Vagina (tissue), 2 donors: Measurements from ENCODE around the gene OSBPL8. TPM values are rescaled to one million over a fixed set of nuclear protein-coding genes. Genes with fewer than 3 reads are reported as not detected.

ENCODE experiments used
- DNase-seq, 2 donors: peaks; one replicate each; pipeline ENCODE4 v3.0.0-alpha.2; 2017; ENCODE audit errors: extremely low spot score in 2 of 2
- H3K27ac ChIP-seq: fragments of 200-600 bp; sonication (generic); one replicate; pipeline ENCODE4 v1.5.1; 2019
- H3K27me3 ChIP-seq: fragments of 200-600 bp; sonication (generic); one replicate; pipeline ENCODE4 v1.5.1; 2019
- H3K36me3 ChIP-seq, 2 donors: fragments of 200-600 bp; sonication (generic); one replicate each; pipeline ENCODE4 v1.5.1; 2017 to 2019
- H3K4me1 ChIP-seq: fragments of 200-600 bp; sonication (generic); one replicate; pipeline ENCODE4 v1.5.1; 2019
- H3K4me3 ChIP-seq, 2 donors: fragments of 200-600 bp; sonication (generic); 1 replicate in 1 of 2; 2 replicates in 1 of 2; pipeline ENCODE4 v1.5.1; 2016 to 2019
- H3K9me3 ChIP-seq: fragments of 200-600 bp; sonication (generic); one replicate; pipeline ENCODE4 v1.5.1; 2019
- POLR2A ChIP-seq, 2 donors: fragments of 450-650 bp; IDR thresholded peaks; one replicate each; pipeline ENCODE4 v1.6.1; 2017; ENCODE audit warnings: antibody characterized with exemption in 2 of 2, mild to moderate bottlenecking in 2 of 2, moderate library complexity in 2 of 2
- POLR2AphosphoS5 ChIP-seq, 2 donors: sonication (generic); formaldehyde crosslinking; IDR thresholded peaks; one replicate each; pipeline ENCODE4 v1.9.0; 2017; ENCODE audit warnings: antibody characterized with exemption in 2 of 2, mild to moderate bottlenecking in 2 of 2, low read depth in 1 of 2; ENCODE audit not compliant: insufficient read depth in 1 of 2
- intact Hi-C: fragments of 100-400 bp; cut with DNase I; formaldehyde crosslinking; loops from one replicate; pipeline ENCODE4 v1.15.1; 2023
- total RNA-seq: library from RNA; depleted of rRNA; stranded (reverse); fragments of >200 nt; gene quantifications from one replicate; pipeline ENCODE4 v1.2.3, GENCODE V29; 2016
- TF ChIP-seq, protein P1 (sequence below), 3 experiments: fragments of 450-650 bp in 2 of 3; fragments of 200-600 bp in 1 of 3; sonication (generic) in 1 of 3; IDR thresholded peaks; one replicate each; pipeline ENCODE4 v1.5.1; 2017 to 2019; ENCODE audit warnings: antibody characterized with exemption in 3 of 3, mild to moderate bottlenecking in 2 of 3, moderate library complexity in 2 of 3

OSBPL8 gene
- total RNA-seq, 1 donor from 2014 or later = 66.5 TPM

DNA sequence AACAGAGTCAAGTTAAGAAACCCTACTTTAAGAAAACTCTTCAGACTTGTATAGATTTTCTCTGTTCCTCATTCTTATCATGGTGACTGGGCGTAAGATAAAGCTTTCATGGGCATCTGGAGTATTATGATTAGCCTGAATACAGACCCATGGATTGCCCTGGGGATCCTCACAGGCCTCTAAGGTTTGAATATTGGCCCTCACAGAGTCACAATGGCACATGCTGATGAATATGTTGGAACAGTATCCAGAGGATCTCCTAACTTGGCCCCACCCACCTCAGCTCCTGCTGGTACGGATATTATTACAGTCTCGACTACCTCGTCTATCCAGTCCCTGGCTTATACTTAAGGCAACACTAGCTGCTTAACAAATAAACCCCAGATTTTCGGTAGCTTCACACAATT lies 8.1 kb downstream of the OSBPL8 start:
- TF ChIP-seq, protein P1, sequence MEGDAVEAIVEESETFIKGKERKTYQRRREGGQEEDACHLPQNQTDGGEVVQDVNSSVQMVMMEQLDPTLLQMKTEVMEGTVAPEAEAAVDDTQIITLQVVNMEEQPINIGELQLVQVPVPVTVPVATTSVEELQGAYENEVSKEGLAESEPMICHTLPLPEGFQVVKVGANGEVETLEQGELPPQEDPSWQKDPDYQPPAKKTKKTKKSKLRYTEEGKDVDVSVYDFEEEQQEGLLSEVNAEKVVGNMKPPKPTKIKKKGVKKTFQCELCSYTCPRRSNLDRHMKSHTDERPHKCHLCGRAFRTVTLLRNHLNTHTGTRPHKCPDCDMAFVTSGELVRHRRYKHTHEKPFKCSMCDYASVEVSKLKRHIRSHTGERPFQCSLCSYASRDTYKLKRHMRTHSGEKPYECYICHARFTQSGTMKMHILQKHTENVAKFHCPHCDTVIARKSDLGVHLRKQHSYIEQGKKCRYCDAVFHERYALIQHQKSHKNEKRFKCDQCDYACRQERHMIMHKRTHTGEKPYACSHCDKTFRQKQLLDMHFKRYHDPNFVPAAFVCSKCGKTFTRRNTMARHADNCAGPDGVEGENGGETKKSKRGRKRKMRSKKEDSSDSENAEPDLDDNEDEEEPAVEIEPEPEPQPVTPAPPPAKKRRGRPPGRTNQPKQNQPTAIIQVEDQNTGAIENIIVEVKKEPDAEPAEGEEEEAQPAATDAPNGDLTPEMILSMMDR (IDR thresholded peaks at IDR 0.05) = no peak
- TF ChIP-seq POLR2A (IDR thresholded peaks at IDR 0.05) (no peak), POLR2AphosphoS5 (IDR thresholded peaks at IDR 0.05; ENCODE audit: insufficient read depth in 1 of 2, low read depth in 1 of 2) (no peak)
- Histone ChIP-seq H3K36me3 (no peaks in the 10 kb centered on the region), H3K27ac (no peak overlapping the region), H3K27me3 (no peaks in the 10 kb centered on the region), H3K4me1 (peaks cover 61% of the 10 kb centered on the region), H3K4me3 (no peak overlapping the region), H3K9me3 (no peaks in the 10 kb centered on the region)
- DNase-seq = no peak
- intact Hi-C loops = no loop called here

DNA sequence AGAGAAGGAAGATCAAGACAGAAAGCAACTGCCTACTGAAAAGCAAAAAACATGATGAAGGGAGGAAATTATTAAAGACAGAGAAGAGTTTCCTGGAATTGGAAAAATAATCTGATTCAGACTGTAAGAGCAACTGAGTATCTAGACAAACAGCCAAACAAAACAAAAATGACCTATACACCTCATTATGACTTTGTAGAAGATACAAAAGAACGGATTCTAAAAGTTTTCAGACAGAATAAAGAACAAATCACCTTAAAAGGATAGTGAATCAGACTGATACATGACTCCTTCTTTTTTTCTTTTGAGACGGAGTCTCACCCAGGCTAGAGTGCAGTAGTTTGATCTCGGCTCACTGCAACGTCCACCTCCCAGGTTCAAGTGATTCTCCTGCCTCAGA lies 10.4 kb downstream of the OSBPL8 start:
- H3K36me3 ChIP-seq = no peaks in the 10 kb centered on the region
- H3K27ac ChIP-seq = no peak overlapping the region
- H3K4me1 ChIP-seq = peaks cover 48% of the 10 kb centered on the region
- H3K4me3 ChIP-seq = no peak overlapping the region
- H3K27me3 ChIP-seq = no peaks in the 10 kb centered on the region
- no peaks in the 10 kb centered on the region for H3K9me3 ChIP-seq
- DNase-seq = no peak
- intact Hi-C loops = no loop called here
- TF ChIP-seq POLR2A (IDR thresholded peaks at IDR 0.05) (no peak), POLR2AphosphoS5 (IDR thresholded peaks at IDR 0.05; ENCODE audit: insufficient read depth in 1 of 2, low read depth in 1 of 2) (no peak)
- TF ChIP-seq, protein P1 (IDR thresholded peaks at IDR 0.05) = no peak

DNA sequence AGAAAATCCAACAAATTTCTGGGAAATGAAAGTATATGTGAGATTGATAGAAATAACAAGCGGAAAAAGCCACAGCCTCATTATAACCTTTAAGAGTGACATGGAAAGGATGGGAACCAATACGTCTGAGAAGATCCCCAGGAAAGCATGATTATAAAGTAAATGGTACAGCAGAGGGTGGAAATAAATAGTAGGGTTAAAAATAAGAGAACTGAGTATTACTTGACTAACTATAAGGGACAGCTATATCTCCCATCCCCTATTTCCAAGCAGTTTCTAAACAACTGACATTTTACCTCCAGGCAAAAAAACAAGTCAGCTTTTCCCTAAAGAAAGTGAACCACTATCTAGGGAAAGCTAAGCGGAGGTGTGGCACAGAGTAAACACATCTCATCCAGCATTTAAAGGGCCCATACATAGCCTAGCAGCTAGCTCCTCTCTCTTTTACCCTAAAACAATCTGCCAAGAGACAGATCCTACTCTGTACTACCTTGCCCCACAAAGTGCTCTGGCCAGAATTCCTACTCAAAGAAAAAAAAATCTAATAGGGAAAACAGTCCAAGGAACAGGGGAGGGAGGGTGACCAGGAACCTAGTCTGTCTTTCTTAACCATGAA lies 11.2 kb downstream of the OSBPL8 start:
- H3K4me1 ChIP-seq = peaks cover 49% of the 10 kb centered on the region
- H3K27ac ChIP-seq = no peak overlapping the region
- no peak for DNase-seq
- TF ChIP-seq, protein P1 (IDR thresholded peaks at IDR 0.05) = no peak
- TF ChIP-seq POLR2A (IDR thresholded peaks at IDR 0.05) (no peak), POLR2AphosphoS5 (IDR thresholded peaks at IDR 0.05; ENCODE audit: insufficient read depth in 1 of 2, low read depth in 1 of 2) (no peak)
- H3K27me3 ChIP-seq = no peaks in the 10 kb centered on the region
- H3K4me3 ChIP-seq = no peak overlapping the region
- H3K36me3 ChIP-seq = no peaks in the 10 kb centered on the region
- intact Hi-C loops = no loop called here
- no peaks in the 10 kb centered on the region for H3K9me3 ChIP-seq

DNA sequence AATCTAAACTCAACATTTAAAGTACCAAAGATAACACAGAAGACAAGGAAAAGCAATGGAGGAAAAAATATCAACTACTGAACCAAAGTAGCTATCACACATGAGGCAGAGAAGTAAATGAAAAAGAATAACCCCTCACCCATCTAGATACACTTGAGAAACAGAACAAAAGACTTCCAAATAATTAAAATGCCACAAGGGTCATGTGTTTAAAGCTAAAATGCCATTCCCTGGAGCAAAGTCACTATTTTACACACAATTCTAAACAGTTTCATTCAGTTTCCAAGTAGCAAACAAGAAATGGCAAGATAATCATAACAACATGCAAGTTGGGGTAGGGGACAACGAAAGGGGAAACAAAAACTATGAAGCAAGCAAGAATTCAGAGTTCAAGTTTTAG lies 12.0 kb downstream of the OSBPL8 start:
- intact Hi-C loops = no loop called here
- Histone ChIP-seq H3K4me1 (peaks cover 42% of the 10 kb centered on the region), H3K27ac (no peak overlapping the region), H3K4me3 (no peak overlapping the region), H3K9me3 (no peaks in the 10 kb centered on the region), H3K27me3 (no peaks in the 10 kb centered on the region), H3K36me3 (no peaks in the 10 kb centered on the region)
- TF ChIP-seq POLR2A (IDR thresholded peaks at IDR 0.05) (no peak), POLR2AphosphoS5 (IDR thresholded peaks at IDR 0.05; ENCODE audit: insufficient read depth in 1 of 2, low read depth in 1 of 2) (no peak)
- TF ChIP-seq, protein P1 (IDR thresholded peaks at IDR 0.05) = no peak
- no peak for DNase-seq

DNA sequence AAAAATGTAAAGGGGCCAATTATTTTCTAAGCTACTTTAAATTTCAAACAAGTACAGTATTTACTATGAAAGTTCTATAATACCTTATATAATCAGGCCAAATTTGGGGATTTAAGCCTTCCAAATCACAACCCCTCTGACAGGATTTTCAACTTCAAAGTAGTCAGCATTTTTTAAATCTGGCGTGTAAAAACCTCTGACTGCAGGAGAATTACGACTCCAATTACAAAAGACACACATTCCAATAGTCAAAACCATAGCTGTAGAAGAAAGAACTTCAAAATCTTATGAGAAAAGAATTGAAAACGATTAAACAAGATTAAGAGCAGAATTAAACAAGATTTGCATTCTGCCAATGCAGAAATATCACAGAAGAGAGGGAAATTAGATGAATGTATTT lies 12.7 kb downstream of the OSBPL8 start:
- Histone ChIP-seq H3K36me3 (no peaks in the 10 kb centered on the region), H3K9me3 (no peaks in the 10 kb centered on the region), H3K4me3 (no peak overlapping the region), H3K4me1 (peaks cover 36% of the 10 kb centered on the region), H3K27me3 (no peaks in the 10 kb centered on the region), H3K27ac (no peak overlapping the region)
- TF ChIP-seq POLR2A (IDR thresholded peaks at IDR 0.05) (no peak), POLR2AphosphoS5 (IDR thresholded peaks at IDR 0.05; ENCODE audit: insufficient read depth in 1 of 2, low read depth in 1 of 2) (no peak)
- TF ChIP-seq, protein P1 (IDR thresholded peaks at IDR 0.05) = no peak
- intact Hi-C loops = no loop called here
- DNase-seq = no peak
